ENCODE data around the gene ALS2CL.

Gene ALS2CL

DNA sequence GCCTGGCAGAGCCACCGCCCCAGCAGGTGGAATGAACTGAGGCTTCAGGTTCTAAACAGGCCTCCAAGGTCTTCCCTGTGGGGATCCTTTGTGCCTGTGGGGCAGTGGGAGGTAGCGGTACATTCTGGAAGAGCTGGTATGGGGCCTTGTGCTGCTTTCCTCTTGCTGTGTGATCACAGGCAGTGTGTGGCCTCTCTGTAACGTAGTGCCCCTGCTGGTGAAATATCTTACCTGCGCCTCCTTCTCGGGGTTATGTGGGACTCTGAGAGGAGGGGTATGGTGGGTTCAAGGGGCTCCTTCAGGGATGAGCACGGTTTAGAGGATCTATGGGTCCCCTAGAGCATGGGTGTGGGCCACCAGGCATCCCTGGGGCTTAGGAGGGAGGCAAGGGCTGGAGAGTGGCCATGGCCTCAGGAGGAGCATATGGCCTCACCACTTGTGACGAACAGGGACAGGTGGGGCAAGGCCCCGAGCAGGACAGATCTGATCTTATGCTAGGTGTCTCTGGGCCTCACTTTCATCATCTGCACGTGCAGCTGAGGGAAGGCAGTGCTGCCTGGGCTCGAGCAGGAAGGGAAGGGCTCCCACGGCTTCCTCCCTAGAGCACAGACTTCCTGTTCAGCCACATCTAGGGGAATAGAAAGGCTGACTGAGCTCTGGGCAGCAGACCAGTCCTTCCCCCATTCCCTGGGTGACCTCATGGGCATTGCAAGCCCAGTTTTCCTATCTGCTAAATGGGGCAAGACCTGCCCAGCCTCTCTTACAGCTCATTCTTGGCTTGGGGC is 1.9 kb upstream of the ALS2CL start:
- in situ Hi-C loops (cut with HindIII; ENCODE audit: low pct_unique_long_range_greater_than_20kb, low sequenced_read_pairs) = no loop called here
- DNase-seq (ENCODE audit: low read depth in 1 of 2, low spot score in 1 of 2) = peak in 1 of 2 experiments; percentile 38
- no peak for TF ChIP-seq JUND (IDR thresholded peaks at IDR 0.05; ENCODE audit: low read depth)

DNA sequence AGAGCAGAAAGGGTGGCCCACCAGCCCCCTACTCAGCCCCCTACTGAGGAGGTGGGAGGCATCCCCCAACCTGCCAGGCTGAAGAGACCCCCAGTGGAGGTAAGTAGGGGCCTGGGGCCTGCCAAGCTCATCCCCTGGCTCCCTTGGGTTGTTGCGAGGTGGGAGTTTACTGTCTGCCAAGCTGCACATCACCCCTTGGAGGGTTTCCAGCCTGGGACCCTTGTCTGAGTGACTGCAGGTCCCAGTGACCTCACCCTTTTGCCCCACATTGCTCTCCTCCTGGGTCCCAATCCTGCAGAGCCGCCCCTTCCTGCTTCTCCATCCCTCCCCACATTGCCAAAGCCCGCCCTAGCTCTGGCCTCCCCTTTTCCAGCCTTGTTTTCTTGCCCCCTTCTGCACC is 1.0 kb upstream of the ALS2CL start:
- no peak for DNase-seq (ENCODE audit: low read depth in 1 of 2, low spot score in 1 of 2)
- in situ Hi-C loops (cut with HindIII; ENCODE audit: low pct_unique_long_range_greater_than_20kb, low sequenced_read_pairs) = no loop called here
- no peak for TF ChIP-seq JUND (IDR thresholded peaks at IDR 0.05; ENCODE audit: low read depth)

DNA sequence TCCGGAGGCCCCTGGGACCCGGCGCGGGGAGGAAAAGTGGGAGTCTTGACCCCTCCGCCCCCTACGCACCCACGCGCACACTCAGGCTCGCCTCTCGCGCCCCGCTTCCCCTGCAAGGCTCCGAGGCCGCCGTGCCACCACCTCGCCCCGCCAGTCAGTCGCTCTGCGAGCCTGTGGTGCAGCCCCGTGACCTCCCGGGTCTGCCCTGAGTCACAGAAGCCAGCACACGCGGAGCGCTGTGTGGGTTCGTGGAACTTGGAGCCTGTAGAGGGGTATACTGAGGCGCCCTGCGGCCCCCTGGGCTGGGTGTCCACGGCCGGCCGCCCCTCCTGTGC is 380 bp upstream of the ALS2CL start:
- no peak for TF ChIP-seq JUND (IDR thresholded peaks at IDR 0.05; ENCODE audit: low read depth)
- in situ Hi-C loops (cut with HindIII; ENCODE audit: low pct_unique_long_range_greater_than_20kb, low sequenced_read_pairs) = no loop called here
- DNase-seq (ENCODE audit: low read depth in 1 of 2, low spot score in 1 of 2) = peak in 1 of 2 experiments; percentile 9

DNA sequence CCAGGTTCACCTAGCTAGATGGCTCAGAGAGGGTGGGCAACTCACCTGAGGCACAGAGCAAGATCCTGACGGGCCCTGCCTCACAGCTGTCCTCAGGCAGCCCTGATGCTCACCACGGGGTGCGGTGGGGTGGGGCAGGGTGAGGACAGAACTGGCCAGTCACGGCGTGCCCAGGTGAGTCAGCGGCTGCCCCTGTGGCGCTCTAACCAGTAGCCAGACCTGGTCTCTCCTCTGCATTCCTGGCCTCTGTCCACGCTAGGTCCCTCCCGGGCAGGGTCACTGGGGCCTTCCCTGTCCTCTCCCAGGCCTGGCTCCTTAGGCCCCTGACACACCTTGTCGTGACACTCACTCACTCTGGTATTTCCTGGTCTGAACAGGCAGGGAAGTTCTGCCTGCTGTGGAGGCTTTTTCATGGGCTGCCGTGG is 901 bp downstream of the ALS2CL start:
- TF ChIP-seq JUND (IDR thresholded peaks at IDR 0.05; ENCODE audit: low read depth) = no peak
- peak; percentile 36 to 77 for DNase-seq (ENCODE audit: low read depth in 1 of 2, low spot score in 1 of 2)

DNA sequence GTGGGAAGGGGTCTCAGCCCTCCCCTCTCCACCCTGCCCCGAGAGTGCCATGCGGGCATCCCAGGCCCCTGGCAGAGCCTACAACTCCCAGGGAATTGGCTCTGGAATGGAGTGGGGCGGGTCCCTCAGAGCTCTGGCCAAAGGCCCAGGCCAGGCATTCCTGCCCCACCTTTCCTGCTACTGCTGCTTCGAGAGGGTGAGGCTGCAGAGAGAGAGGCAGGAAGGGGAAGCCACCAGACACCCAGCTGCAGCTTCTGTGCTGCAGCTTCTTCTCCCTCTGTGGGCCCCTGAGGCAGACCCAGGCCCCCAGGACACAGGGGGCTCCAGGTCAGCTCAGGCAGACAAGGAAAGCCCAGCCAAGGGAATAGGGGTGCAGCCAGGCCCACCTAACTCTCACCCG is 2.7 kb downstream of the ALS2CL start:
- in situ Hi-C loops (cut with HindIII; ENCODE audit: low pct_unique_long_range_greater_than_20kb, low sequenced_read_pairs) = no loop called here
- TF ChIP-seq JUND (IDR thresholded peaks at IDR 0.05; ENCODE audit: low read depth) = no peak
- DNase-seq (ENCODE audit: low read depth in 1 of 2, low spot score in 1 of 2) = peak in 1 of 2 experiments; percentile 20

More for the DNA sequence above, 901 bp downstream of the ALS2CL start:
- in situ Hi-C loops (cut with HindIII; ENCODE audit: low pct_unique_long_range_greater_than_20kb, low sequenced_read_pairs) = no loop called here

DNA sequence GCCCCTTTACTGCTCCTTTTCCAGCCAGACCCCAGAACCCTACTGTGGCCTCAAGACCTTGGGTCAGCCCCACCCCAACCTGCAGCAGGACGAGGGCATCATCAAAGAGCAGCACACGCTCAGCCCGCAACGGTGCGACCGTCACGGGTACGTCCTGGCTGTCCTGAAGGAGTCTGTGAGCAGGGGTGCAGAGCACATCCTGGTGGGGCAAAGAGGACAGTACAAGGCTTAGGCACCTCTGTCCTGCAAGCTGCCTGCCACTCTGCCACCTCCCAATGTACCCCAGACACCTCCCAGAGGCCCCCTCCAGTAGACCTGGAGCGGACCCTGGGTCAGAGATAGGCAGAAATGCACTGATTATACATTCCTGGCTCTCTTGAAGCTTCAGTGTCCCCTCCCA is 8.0 kb downstream of the ALS2CL start:
- in situ Hi-C loops (cut with HindIII; ENCODE audit: low pct_unique_long_range_greater_than_20kb, low sequenced_read_pairs) = no loop called here
- DNase-seq (ENCODE audit: low read depth in 1 of 2, low spot score in 1 of 2) = no peak
- TF ChIP-seq JUND (IDR thresholded peaks at IDR 0.05; ENCODE audit: low read depth) = no peak

DNA sequence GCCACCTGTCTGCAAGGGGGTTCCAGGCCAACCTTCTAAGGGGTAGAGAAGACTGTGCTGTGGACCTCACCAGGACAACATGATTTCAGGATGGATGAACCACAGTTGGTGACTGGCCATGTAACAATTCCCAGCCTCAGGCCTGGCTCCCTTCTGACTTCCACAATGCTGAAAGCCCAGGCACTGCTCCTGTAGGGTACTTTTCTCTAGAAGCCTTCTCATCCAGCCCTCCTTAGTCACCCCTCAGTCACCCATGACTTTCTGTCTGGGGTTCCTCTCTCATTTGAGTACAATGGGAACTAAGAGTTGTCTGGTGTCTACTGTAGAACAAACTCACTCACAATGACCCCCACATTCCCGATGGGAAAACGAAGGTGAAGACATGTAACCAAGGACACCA is 8.6 kb downstream of the ALS2CL start:
- DNase-seq (ENCODE audit: low read depth in 1 of 2, low spot score in 1 of 2) = no peak
- TF ChIP-seq JUND (IDR thresholded peaks at IDR 0.05; ENCODE audit: low read depth) = no peak
- in situ Hi-C loops (cut with HindIII; ENCODE audit: low pct_unique_long_range_greater_than_20kb, low sequenced_read_pairs) = no loop called here

DNA sequence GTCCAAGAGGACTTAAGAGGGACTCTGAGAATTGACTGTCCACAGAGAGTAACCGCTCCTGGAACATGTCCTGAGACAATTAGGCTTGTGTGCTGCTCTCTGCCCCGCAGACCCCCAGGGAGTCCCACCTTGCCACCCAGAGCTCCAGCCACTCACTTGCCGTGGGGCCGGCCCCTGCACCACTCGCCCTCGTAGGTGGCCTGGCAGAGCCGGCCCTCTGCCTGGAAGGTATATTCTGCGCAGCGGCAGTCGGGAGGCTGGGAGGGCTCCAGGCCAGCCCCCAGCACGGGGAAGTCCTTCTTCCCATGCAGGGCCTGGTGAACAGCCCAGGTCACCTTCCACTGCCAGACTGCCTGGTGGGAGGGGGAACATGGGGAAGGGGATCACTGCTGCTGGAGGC is 10.5 kb downstream of the ALS2CL start:
- in situ Hi-C loops (cut with HindIII; ENCODE audit: low pct_unique_long_range_greater_than_20kb, low sequenced_read_pairs) = no loop called here
- DNase-seq (ENCODE audit: low read depth in 1 of 2, low spot score in 1 of 2) = no peak
- TF ChIP-seq JUND (IDR thresholded peaks at IDR 0.05; ENCODE audit: low read depth) = no peak

DNA sequence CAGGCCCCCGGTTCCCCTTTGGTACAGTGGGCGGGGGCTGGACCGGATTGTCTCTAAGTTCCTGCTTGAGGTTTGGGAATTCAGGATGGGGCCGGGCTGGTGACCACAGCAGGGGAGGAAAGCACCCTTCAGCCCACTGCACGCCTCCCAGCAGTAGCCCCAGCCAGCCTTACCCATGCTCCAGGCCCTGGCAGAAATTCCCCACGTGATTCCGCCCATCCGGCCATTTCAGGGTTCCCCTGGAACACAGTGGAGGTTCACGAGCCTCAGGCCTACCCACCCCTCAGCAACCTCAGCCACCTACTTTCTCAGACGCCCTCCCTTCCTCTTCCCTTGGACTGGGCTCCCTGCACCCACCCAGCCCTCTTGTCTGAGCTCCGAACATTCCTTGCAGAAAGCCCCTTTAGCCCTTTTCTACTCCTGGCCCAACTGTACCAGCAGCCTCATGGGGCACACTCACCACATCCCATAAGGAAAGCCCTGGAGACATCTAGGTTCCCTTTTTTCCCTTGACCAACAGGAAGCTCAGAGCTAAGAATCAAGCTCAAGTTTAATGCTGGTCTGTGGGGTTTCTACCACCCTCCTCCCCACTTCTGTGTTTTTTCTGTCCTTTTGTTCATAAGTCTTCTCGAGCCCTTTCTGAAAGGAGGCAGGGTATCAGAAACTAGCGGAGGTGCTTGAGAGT is 11.5 kb downstream of the ALS2CL start:
- no peak for DNase-seq (ENCODE audit: low read depth in 1 of 2, low spot score in 1 of 2)
- in situ Hi-C loops (cut with HindIII; ENCODE audit: low pct_unique_long_range_greater_than_20kb, low sequenced_read_pairs) = no loop called here
- no peak for TF ChIP-seq JUND (IDR thresholded peaks at IDR 0.05; ENCODE audit: low read depth)

DNA sequence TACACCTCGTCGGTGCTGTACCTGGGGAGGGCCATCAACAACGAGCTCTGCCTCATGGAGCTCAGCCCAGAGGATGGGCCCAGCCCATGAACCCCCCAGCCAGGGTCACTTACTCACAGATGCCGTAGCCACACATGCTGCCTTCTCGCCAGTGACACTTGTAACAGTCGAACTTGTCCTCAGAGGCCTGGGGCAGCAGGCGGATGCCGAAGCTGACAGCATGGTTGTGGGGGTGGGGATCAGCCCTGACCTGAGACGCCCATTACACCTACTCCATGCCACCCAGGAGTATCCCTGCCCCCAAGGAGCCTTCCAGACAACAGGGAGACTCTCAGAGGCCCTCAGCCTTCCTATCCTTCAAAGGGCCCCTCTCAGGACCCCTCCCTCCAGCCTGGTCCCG is 12.1 kb downstream of the ALS2CL start:
- in situ Hi-C loops (cut with HindIII; ENCODE audit: low pct_unique_long_range_greater_than_20kb, low sequenced_read_pairs) = no loop called here
- no peak for TF ChIP-seq JUND (IDR thresholded peaks at IDR 0.05; ENCODE audit: low read depth)
- no peak for DNase-seq (ENCODE audit: low read depth in 1 of 2, low spot score in 1 of 2)

DNA sequence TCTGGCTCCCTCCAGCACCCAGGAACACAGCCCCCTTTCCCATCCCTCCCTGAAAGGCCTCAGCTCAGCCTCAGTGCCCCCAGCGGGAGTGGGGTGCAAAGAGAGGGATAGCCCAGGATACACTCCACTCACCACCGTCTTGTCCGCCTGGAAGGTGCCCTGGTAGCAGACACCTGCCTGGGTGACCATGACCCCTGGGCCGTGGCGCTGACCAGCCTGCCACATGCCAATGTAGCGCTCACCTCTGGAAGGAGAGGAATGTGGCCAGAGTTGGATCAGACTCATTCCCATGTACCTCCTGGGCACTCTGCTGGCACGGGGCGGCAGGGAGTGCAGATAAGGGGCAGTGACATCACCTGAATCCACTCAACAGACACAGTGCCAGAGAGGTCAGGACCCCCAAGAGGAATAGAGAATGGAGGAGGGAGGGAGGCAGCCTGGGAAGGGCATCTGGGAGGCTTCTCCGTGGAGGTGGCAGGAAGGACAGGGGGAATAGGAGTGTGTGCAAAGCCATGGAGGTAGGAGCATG is 13.1 kb downstream of the ALS2CL start:
- TF ChIP-seq JUND (IDR thresholded peaks at IDR 0.05; ENCODE audit: low read depth) = no peak
- no peak for DNase-seq (ENCODE audit: low read depth in 1 of 2, low spot score in 1 of 2)
- in situ Hi-C loops (cut with HindIII; ENCODE audit: low pct_unique_long_range_greater_than_20kb, low sequenced_read_pairs) = no loop called here

DNA sequence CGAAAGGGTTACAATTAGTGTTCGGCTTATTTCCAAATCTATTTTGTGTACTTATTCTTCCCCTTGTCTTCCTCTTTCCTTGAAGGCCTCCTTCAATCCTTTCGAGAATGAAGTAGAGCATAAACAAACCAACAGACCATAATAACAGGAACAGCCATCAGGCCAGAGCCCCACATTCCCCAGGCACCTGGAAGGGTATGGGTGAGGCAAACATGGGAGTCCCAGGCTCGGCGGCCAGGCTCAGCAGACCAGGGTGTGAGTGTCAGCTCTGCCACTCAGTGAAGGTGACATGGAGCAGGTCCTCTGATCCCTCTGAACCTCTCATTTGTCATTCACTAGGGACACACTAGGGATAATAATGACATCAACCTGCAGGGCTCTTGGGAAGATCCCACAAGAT is 13.8 kb downstream of the ALS2CL start:
- no peak for TF ChIP-seq JUND (IDR thresholded peaks at IDR 0.05; ENCODE audit: low read depth)
- no peak for DNase-seq (ENCODE audit: low read depth in 1 of 2, low spot score in 1 of 2)
- in situ Hi-C loops (cut with HindIII; ENCODE audit: low pct_unique_long_range_greater_than_20kb, low sequenced_read_pairs) = no loop called here

DNA sequence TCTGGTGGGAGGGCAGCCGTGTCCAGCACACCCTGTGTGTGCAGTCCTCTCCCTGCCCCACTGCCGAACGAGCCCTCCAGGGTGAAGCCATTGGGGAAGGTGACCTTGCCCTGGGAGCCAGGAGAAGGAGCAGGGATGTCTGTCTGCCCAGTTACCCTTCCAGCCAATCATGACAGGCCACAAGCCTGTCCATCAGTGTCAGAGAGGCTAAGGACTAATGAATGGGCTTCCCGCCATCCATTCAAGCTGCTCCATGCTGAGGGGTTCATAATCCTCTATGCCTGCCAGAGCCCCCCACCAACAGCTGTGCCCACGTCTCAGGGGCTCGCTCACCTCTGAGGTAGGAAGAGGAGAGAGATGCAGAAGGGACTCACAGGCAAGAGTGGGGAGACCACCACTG is 15.2 kb downstream of the ALS2CL start:
- no peak for DNase-seq (ENCODE audit: low read depth in 1 of 2, low spot score in 1 of 2)
- in situ Hi-C loops (cut with HindIII; ENCODE audit: low pct_unique_long_range_greater_than_20kb, low sequenced_read_pairs) = no loop called here
- TF ChIP-seq JUND (IDR thresholded peaks at IDR 0.05; ENCODE audit: low read depth) = no peak

Measured in T47D (cell line).